ENCODE data around the gene KCNJ5.

Gene KCNJ5

DNA sequence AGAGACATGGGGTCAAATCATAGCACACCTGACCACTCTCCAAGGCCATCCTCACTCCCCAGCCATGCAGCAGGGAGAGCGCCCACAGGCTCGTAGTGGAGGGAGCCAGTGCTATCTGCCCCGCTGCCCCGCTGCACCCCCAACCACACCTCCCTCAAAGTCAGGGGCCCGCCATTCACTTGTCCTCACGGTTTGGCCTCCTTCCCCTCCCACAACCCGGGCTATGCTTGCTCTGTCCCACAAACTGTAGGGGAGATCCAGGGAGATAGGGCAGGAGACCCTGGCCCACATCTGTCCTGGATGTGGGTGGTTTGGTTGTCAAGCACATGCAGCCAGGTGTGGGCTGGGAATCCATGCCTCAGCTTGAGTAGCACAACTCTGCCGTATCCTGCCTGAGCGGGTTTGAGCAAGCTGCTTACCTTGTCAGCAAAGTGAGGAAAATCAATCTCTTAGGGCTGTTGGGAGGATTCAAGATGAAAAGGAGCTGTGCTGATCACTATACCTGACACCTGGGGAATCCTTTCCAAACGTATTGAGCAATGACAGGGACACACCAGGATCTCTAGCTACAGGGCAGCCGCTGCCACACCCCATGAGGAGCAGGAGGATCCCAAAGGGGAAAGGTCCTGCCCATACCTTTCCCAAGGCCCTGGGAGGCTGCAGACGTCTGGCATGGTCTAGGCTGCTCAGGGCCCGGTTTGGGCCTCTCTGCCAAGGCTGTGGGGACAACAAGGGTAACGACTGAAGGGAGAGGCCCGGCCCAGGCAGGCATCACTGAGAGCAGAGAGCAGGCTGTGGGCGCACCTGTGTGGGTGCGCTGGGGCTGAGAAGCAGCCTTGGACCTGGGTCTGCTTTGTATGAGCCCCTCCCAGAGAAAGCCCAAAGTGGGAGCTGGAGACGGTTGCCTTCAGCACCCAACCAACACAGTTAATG is 23.3 kb downstream of the KCNJ5 start:
- no peaks in the 10 kb centered on the region for H3K36me3 ChIP-seq (ENCODE audit: insufficient read depth, low read length)
- no peak overlapping the region for H3K4me2 ChIP-seq (ENCODE audit: insufficient read depth, low read length)
- no peak overlapping the region for H2AFZ ChIP-seq (ENCODE audit: low read depth, low read length)
- no peak overlapping the region for H3K4me3 ChIP-seq (ENCODE audit: low read depth in 1 of 2, low read length in 2 of 2)
- no peak overlapping the region for H3K9ac ChIP-seq (ENCODE audit: low read depth, low read length)
- H3K79me2 ChIP-seq (ENCODE audit: insufficient read depth, low read length): no peaks in the 10 kb centered on the region
- no peak for TF ChIP-seq EZH2 (IDR thresholded peaks at IDR 0.05; ENCODE audit: borderline replicate concordance, low read depth, low read length, severe bottlenecking)
- TF ChIP-seq, protein P1, sequence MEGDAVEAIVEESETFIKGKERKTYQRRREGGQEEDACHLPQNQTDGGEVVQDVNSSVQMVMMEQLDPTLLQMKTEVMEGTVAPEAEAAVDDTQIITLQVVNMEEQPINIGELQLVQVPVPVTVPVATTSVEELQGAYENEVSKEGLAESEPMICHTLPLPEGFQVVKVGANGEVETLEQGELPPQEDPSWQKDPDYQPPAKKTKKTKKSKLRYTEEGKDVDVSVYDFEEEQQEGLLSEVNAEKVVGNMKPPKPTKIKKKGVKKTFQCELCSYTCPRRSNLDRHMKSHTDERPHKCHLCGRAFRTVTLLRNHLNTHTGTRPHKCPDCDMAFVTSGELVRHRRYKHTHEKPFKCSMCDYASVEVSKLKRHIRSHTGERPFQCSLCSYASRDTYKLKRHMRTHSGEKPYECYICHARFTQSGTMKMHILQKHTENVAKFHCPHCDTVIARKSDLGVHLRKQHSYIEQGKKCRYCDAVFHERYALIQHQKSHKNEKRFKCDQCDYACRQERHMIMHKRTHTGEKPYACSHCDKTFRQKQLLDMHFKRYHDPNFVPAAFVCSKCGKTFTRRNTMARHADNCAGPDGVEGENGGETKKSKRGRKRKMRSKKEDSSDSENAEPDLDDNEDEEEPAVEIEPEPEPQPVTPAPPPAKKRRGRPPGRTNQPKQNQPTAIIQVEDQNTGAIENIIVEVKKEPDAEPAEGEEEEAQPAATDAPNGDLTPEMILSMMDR (IDR thresholded peaks at IDR 0.05; ENCODE audit: borderline replicate concordance, extremely low read depth, low read length, poor library complexity, severe bottlenecking): no peak
- ATAC-seq (ENCODE audit: insufficient read depth, low read depth): no peak
- no peak overlapping the region for H3K27ac ChIP-seq (ENCODE audit: low read length)
- H3K4me1 ChIP-seq (ENCODE audit: insufficient read depth, low read length): no peaks in the 10 kb centered on the region
- no peaks in the 10 kb centered on the region for H4K20me1 ChIP-seq (ENCODE audit: insufficient read depth, low read length)
- H3K27me3 ChIP-seq (ENCODE audit: insufficient read depth, low read length, poor library complexity): peaks cover 11% of the 10 kb centered on the region
- no peaks in the 10 kb centered on the region for H3K9me3 ChIP-seq (ENCODE audit: insufficient read depth, low read length, severe bottlenecking)
- DNase-seq: no peak

DNA sequence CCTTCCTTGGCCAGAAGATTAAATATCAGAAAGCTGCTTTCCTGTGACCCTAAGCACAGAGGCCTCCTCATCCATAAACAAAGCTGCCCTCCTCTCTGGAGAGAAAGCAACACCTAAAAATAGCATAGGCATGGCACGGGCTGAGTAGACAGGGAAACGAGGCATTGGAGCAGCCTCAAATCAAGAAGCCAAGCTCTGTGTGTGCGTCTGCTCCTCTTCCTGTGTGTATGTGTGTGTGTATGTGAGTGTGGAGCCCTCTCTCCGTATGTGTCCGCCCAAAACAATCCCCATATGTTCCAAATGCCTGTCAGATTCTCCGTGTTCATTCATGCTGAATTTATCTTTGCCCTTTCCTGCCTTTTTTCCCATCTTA is 24.0 kb downstream of the KCNJ5 start:
- Histone ChIP-seq H3K4me2 (ENCODE audit: insufficient read depth, low read length) (no peak overlapping the region), H3K9ac (ENCODE audit: low read depth, low read length) (no peak overlapping the region), H3K79me2 (ENCODE audit: insufficient read depth, low read length) (no peaks in the 10 kb centered on the region), H3K27me3 (ENCODE audit: insufficient read depth, low read length, poor library complexity) (peaks cover 9% of the 10 kb centered on the region), H3K4me1 (ENCODE audit: insufficient read depth, low read length) (no peaks in the 10 kb centered on the region), H3K9me3 (ENCODE audit: insufficient read depth, low read length, severe bottlenecking) (no peaks in the 10 kb centered on the region), H2AFZ (ENCODE audit: low read depth, low read length) (no peak overlapping the region), H3K4me3 (ENCODE audit: low read depth in 1 of 2, low read length in 2 of 2) (no peak overlapping the region), H4K20me1 (ENCODE audit: insufficient read depth, low read length) (no peaks in the 10 kb centered on the region), H3K36me3 (ENCODE audit: insufficient read depth, low read length) (no peaks in the 10 kb centered on the region), H3K27ac (ENCODE audit: low read length) (no peak overlapping the region)
- no peak for DNase-seq
- TF ChIP-seq EZH2 (IDR thresholded peaks at IDR 0.05; ENCODE audit: borderline replicate concordance, low read depth, low read length, severe bottlenecking): no peak
- TF ChIP-seq, protein P1 (IDR thresholded peaks at IDR 0.05; ENCODE audit: borderline replicate concordance, extremely low read depth, low read length, poor library complexity, severe bottlenecking): no peak
- ATAC-seq (ENCODE audit: insufficient read depth, low read depth): no peak

DNA sequence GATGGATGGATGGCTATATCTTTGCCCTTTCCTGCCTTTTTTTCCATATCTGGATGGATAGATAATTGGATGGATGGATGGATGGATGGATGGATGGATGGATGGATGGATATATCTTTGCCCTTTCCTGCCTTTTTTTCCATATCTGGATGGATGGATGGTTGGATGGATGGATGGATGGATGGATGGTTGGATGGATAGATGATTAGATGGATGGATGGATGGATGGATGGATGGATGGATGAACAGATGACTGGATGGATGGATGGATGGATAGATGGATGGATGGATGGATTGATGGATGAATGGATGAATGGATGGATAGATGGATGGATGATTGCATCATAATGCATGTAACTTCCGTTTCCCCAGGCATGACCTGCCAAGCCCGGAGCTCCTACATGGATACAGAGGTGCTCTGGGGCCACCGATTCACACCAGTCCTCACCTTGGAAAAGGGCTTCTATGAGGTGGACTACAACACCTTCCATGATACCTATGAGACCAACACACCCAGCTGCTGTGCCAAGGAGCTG is 24.9 kb downstream of the KCNJ5 start:
- Histone ChIP-seq H3K9ac (ENCODE audit: low read depth, low read length) (no peak overlapping the region), H3K4me1 (ENCODE audit: insufficient read depth, low read length) (no peaks in the 10 kb centered on the region), H3K27ac (ENCODE audit: low read length) (no peak overlapping the region), H4K20me1 (ENCODE audit: insufficient read depth, low read length) (no peaks in the 10 kb centered on the region), H3K36me3 (ENCODE audit: insufficient read depth, low read length) (no peaks in the 10 kb centered on the region), H3K27me3 (ENCODE audit: insufficient read depth, low read length, poor library complexity) (peaks cover 13% of the 10 kb centered on the region), H3K9me3 (ENCODE audit: insufficient read depth, low read length, severe bottlenecking) (no peaks in the 10 kb centered on the region), H3K4me2 (ENCODE audit: insufficient read depth, low read length) (no peak overlapping the region), H3K79me2 (ENCODE audit: insufficient read depth, low read length) (no peaks in the 10 kb centered on the region), H3K4me3 (ENCODE audit: low read depth in 1 of 2, low read length in 2 of 2) (no peak overlapping the region), H2AFZ (ENCODE audit: low read depth, low read length) (no peak overlapping the region)
- ATAC-seq (ENCODE audit: insufficient read depth, low read depth) (no peak), DNase-seq (no peak)
- no peak for TF ChIP-seq EZH2 (IDR thresholded peaks at IDR 0.05; ENCODE audit: borderline replicate concordance, low read depth, low read length, severe bottlenecking)
- TF ChIP-seq, protein P1 (IDR thresholded peaks at IDR 0.05; ENCODE audit: borderline replicate concordance, extremely low read depth, low read length, poor library complexity, severe bottlenecking): no peak
